Measurements from ENCODE around the gene TTC3.

TTC3 gene

DNA sequence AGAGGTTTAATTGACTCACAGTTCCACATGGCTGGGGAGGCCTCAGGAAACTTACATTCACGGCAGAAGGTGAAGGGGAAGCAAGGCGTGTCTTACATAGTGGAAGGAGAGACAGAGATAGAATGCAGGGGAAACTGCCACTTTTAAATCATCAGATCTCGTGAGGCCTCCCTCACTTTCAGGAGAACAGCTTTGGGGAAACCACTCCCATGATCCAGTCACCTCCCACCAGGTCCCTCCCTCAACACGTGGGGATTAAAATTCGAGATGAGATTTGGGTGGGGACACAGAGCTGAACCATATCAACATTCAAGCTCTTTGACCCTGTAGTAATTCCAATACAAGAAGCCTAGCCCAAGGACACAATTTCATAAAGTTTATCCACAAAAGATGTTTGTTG lies 13.9 kb upstream of the TTC3 start:
- Histone ChIP-seq H3K4me3 (replicated peaks; ENCODE audit: insufficient read depth, low read length) (no peak overlapping the region), H3K27me3 (ENCODE audit: insufficient read depth, poor library complexity, severe bottlenecking) (no peaks in the 10 kb centered on the region), H3K27ac (replicated peaks) (no peak overlapping the region)
- DNase-seq (ENCODE audit: low read depth in 1 of 2, low spot score in 1 of 2) = no peak
- TF ChIP-seq GABPA (IDR thresholded peaks at IDR 0.05; ENCODE audit: low read depth) = no peak
- TF ChIP-seq SPI1 (IDR thresholded peaks at IDR 0.05; ENCODE audit: borderline replicate concordance, low read depth) = no peak

DNA sequence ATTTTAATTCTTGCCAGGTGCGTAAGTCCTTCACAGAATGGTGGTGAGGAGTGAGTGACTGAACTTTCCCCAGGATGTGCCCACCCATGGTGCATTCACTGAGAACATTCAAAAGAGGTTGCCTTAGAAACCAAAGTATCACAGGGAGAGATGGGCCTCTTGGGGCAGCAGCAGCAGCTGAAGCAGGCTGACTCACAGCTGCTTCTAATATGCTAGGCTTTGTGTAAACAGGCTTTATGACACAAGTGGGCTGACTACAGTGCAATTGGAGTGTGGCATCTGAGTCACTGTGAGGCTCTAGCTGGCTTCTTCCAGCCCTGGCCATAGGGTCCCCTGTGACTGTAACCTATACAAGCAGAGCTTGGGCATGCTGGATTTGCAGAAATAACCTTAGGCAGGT lies 12.8 kb upstream of the TTC3 start:
- TF ChIP-seq GABPA (IDR thresholded peaks at IDR 0.05; ENCODE audit: low read depth) (no peak), SPI1 (IDR thresholded peaks at IDR 0.05; ENCODE audit: borderline replicate concordance, low read depth) (no peak), POLR2AphosphoS5 (IDR thresholded peaks at IDR 0.05; ENCODE audit: low read depth) (no peak)
- TF ChIP-seq, protein P1, sequence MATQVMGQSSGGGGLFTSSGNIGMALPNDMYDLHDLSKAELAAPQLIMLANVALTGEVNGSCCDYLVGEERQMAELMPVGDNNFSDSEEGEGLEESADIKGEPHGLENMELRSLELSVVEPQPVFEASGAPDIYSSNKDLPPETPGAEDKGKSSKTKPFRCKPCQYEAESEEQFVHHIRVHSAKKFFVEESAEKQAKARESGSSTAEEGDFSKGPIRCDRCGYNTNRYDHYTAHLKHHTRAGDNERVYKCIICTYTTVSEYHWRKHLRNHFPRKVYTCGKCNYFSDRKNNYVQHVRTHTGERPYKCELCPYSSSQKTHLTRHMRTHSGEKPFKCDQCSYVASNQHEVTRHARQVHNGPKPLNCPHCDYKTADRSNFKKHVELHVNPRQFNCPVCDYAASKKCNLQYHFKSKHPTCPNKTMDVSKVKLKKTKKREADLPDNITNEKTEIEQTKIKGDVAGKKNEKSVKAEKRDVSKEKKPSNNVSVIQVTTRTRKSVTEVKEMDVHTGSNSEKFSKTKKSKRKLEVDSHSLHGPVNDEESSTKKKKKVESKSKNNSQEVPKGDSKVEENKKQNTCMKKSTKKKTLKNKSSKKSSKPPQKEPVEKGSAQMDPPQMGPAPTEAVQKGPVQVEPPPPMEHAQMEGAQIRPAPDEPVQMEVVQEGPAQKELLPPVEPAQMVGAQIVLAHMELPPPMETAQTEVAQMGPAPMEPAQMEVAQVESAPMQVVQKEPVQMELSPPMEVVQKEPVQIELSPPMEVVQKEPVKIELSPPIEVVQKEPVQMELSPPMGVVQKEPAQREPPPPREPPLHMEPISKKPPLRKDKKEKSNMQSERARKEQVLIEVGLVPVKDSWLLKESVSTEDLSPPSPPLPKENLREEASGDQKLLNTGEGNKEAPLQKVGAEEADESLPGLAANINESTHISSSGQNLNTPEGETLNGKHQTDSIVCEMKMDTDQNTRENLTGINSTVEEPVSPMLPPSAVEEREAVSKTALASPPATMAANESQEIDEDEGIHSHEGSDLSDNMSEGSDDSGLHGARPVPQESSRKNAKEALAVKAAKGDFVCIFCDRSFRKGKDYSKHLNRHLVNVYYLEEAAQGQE (IDR thresholded peaks at IDR 0.05; ENCODE audit: insufficient replicate concordance, low read depth) = no peak
- TF ChIP-seq, protein P2, sequence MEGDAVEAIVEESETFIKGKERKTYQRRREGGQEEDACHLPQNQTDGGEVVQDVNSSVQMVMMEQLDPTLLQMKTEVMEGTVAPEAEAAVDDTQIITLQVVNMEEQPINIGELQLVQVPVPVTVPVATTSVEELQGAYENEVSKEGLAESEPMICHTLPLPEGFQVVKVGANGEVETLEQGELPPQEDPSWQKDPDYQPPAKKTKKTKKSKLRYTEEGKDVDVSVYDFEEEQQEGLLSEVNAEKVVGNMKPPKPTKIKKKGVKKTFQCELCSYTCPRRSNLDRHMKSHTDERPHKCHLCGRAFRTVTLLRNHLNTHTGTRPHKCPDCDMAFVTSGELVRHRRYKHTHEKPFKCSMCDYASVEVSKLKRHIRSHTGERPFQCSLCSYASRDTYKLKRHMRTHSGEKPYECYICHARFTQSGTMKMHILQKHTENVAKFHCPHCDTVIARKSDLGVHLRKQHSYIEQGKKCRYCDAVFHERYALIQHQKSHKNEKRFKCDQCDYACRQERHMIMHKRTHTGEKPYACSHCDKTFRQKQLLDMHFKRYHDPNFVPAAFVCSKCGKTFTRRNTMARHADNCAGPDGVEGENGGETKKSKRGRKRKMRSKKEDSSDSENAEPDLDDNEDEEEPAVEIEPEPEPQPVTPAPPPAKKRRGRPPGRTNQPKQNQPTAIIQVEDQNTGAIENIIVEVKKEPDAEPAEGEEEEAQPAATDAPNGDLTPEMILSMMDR (IDR thresholded peaks at IDR 0.05; ENCODE audit: insufficient read depth, low read length) = no peak
- no peak for DNase-seq (ENCODE audit: low read depth in 1 of 2, low spot score in 1 of 2)
- Histone ChIP-seq H3K27ac (replicated peaks) (no peak overlapping the region), H3K27me3 (ENCODE audit: insufficient read depth, poor library complexity, severe bottlenecking) (no peaks in the 10 kb centered on the region), H3K4me3 (replicated peaks; ENCODE audit: insufficient read depth, low read length) (no peak overlapping the region)

DNA sequence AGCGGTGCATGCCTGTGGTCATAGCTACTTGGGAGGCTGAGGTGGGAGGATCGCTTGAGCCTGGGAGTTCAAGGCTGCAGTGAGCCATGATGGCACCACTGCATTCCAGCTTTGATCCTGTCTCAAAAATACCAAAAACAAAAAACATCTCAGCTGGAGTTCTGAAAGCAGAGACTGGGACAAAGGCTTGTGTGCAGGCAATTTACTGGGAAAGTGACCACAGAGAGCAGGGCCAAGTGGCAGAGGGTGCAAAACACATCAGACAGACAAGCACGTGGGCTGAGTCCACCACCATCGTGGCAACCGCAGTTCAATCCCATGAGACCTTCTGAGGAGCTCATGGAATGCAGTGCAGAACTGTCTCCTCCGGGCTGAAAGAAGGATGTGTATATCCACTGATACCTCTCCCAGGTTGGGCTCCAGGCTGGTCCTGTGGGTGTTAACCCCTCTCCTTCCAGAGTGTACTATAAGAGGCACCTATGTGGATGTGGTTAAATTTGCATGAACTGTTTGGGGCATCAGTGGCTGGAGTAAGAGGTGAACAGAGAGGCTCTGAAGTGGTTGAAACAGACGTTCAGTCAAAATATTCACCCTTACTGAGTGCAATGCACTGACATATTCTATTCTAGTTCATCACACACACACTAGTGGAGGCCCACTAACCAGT lies 11.0 kb upstream of the TTC3 start:
- H3K27ac ChIP-seq (replicated peaks) = no peak overlapping the region
- no peak for TF ChIP-seq SPI1 (IDR thresholded peaks at IDR 0.05; ENCODE audit: borderline replicate concordance, low read depth)

GRCh38 chr21:37062593-37062935 lies 10.5 kb upstream of the TTC3 start:
- H3K27ac ChIP-seq (replicated peaks) = no peak overlapping the region
- H3K27me3 ChIP-seq (ENCODE audit: insufficient read depth, poor library complexity, severe bottlenecking) = no peaks in the 10 kb centered on the region
- no peak for DNase-seq (ENCODE audit: low read depth in 1 of 2, low spot score in 1 of 2)
- H3K4me3 ChIP-seq (replicated peaks; ENCODE audit: insufficient read depth, low read length) = no peak overlapping the region
- TF ChIP-seq POLR2AphosphoS5 (IDR thresholded peaks at IDR 0.05; ENCODE audit: low read depth) (no peak), GABPA (IDR thresholded peaks at IDR 0.05; ENCODE audit: low read depth) (no peak), SPI1 (IDR thresholded peaks at IDR 0.05; ENCODE audit: borderline replicate concordance, low read depth) (no peak)
- TF ChIP-seq, protein P2 (IDR thresholded peaks at IDR 0.05; ENCODE audit: insufficient read depth, low read length) = no peak
- TF ChIP-seq, protein P1 (IDR thresholded peaks at IDR 0.05; ENCODE audit: insufficient replicate concordance, low read depth) = no peak

More for the DNA sequence above, 11.0 kb upstream of the TTC3 start:
- H3K4me3 ChIP-seq (replicated peaks; ENCODE audit: insufficient read depth, low read length) = no peak overlapping the region
- no peaks in the 10 kb centered on the region for H3K27me3 ChIP-seq (ENCODE audit: insufficient read depth, poor library complexity, severe bottlenecking)
- no peak for DNase-seq (ENCODE audit: low read depth in 1 of 2, low spot score in 1 of 2)

DNA sequence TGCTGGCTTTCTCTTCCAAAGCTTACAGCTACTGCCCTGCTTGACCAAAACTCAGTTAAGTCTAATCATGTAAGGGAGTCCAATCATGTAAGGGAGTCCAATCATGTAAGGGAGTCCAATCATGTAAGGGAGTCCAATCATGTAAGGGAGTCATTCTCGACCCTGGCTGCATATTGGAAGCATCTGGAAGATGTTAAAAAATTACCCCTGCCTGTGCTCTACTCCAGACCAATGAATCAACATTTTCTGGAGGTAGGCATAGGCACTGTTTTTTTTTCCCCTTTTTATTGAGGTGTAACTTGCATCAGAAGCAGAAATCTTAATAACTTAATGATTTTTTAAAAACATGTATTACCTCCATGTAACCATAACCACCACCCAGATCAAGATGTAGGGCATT lies 9.6 kb upstream of the TTC3 start:
- no peak overlapping the region for H3K27ac ChIP-seq (replicated peaks)
- no peaks in the 10 kb centered on the region for H3K27me3 ChIP-seq (ENCODE audit: insufficient read depth, poor library complexity, severe bottlenecking)
- no peak for DNase-seq (ENCODE audit: low read depth in 1 of 2, low spot score in 1 of 2)
- no peak overlapping the region for H3K4me3 ChIP-seq (replicated peaks; ENCODE audit: insufficient read depth, low read length)
- no peak for TF ChIP-seq GABPA (IDR thresholded peaks at IDR 0.05; ENCODE audit: low read depth)
- TF ChIP-seq, protein P1 (IDR thresholded peaks at IDR 0.05; ENCODE audit: insufficient replicate concordance, low read depth) = no peak
- TF ChIP-seq SPI1 (IDR thresholded peaks at IDR 0.05; ENCODE audit: borderline replicate concordance, low read depth) = no peak
- TF ChIP-seq POLR2AphosphoS5 (IDR thresholded peaks at IDR 0.05; ENCODE audit: low read depth) = no peak
- TF ChIP-seq, protein P2 (IDR thresholded peaks at IDR 0.05; ENCODE audit: insufficient read depth, low read length) = no peak

All from HL-60 (cell line).